NCI-H1930 (cell line): ENCODE measurements around the gene ATP6V1D.
"Not testable (repeated sequence)": the region's sequence is repeated elsewhere in the genome, so short reads cannot be mapped to it uniquely, and the experiment has no call there.

Source experiments
- DNase-seq, 2 experiments: peaks; one replicate each; lab custom pipeline; 2025; lab: John Stamatoyannopoulos, UW

ATP6V1D gene

DNA sequence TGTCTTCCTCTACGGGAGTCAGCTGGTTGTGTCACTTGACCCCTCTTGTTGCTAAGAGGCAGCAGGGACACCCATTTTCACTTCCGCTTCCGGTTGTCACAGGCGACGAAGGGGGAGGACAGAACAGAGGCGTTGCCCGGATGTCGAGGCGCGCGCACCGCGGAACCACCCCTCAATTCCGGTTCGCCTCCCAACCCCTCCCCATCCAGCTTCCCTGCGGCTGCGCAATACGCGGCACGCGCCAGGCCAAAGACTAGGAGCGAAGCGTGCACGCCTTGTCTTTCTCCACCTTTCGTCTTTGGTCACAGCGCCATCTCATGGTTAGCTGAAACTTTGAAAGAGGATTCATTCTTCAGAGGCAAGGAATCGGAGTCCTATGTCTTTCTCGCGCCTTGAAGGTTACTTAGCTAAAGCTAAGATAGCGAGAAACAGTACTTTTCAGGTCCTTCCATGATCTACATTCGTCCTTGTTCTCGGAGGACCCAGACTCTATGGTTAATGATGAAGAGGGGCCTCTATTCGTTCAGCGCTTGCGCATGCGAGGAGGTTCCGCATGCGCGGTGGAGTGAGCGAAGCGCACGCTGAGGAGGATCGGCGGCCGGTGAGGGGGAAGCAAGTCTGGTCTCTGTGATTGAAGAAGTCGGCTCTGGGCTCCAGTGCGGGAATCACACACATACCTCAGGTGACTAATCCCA lies at the start of gene ATP6V1D, which contains the start of gene EIF2S1:
ATP6V1D (minus strand) TSS at position 30 of the 695 bp plus-strand sequence. CDS start 106 bp downstream, outside the sequence.
EIF2S1 (plus strand) TSS at position 554 of the 695 bp plus-strand sequence. CDS start 4,440 bp downstream, outside the sequence.
- DNase-seq = peak; percentile 97 to 98

DNA sequence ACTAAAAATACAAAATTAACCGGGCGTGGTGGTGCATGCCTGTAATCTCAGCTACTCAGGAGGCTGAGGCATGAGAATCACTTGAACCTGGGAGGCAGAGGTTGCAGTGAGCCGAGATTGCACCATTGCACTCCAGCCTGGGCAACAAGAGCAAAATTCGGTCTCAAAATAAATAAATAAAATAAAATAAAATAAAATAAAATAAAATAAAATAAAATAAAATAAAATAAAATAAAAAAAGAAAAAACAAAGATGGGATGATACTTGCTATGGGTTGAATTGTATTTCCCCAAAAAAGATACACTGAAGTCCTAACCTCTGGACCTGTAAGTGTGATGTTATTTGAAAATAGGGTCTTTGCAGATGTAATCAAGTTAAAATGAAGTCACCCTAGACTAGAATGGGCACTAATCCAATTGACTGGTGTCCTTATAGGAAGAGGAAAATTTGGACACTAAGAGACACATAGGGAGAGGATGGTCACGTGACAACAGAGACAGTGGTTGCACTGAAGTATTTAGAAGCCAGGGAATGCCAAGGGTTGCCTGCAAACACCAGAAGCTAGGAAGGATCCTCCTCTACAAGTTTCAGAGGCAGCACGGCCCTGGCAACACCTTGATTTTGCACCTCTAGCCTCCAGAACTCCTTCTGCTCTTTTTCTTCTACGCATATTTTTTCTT lies 48.7 kb upstream of the ATP6V1D start:
- DNase-seq = not testable (repeated sequence)

DNA sequence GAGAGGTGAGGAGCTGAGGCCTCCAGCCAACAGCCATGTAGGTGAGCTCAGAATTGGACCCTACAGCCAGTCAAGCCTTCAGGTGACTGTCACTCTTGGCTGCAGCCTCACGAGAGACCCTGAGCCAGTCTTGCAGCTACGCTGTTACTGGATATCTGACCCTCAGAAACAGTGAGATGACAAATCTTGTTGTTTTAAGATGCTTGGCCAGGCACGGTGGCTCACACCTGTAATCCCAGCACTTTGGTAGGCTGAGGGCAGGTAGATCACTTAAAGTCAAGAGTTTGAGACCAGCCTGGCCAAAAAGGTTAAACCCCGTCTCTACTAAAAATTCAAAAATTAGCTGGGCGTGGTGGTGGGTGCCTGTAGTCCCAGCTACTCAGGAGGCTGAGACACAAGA lies 46.2 kb upstream of the ATP6V1D start:
- no peak for DNase-seq

DNA sequence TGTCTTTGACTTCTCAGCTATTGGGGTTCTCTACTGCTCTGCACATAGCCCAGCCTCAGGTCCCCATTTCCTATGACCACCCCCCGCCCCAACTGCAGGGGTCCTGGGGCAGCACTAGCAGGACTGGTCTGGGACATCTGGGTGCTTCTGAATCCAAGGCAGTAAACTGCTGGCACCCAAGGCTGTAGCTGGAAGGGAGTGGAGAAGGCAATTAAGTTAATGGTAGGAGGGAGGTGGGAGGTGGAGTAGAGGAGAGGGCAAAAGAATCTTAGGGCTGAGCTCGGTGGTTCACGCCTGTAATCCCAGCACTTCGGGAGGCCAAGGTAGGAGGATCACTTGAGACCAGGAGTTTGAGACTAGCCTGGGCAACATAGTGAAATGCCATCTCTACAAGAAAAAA lies 40.8 kb upstream of the ATP6V1D start:
- DNase-seq = no peak

DNA sequence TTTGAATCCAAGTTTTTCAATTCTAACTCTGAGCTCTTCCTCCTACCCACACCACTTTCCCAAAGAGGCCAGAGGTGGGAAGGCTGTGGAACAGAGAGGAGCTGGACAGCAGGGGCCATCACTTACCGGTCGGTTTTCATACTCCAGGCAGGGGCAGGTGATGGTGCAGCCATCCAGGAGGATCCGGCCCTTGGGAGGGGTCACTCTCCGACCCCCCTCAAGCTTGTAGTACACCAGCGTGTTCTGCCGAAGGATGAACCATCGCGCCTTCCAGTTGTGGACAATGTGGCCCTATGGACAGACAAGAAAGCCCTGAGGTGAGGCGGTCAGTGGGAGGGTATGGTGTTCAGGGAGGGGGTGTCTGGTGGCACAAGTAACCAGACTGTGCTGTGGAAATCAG lies 37.9 kb upstream of the ATP6V1D start:
- DNase-seq = no peak

DNA sequence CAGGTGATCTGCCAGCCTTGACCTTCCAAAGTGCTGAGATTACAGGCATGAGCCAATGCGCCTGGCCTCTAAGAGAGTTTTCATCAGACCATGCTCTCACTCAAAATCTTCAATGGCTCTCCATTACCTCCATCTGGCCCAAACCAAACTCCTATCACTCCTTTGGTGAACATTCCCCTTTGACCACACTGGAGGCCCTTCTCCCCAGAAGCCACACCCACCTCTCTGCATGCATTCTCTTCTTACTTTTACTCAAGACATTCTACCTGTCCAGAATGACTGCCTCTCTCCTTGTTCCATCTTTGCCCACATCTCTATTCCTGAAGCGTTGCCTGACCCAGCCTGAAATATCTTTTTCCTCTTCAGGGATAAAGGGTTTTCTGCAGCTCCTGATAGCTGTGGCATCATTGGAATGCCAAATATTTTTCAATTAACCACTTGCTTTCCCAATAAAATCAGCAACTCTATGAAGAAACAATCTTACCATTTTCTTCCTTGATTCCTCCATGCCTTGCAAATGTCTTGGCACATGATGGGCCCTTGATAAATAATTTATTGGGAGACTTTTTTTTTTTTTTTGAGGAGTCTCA lies 36.9 kb upstream of the ATP6V1D start:
- DNase-seq = no peak

DNA sequence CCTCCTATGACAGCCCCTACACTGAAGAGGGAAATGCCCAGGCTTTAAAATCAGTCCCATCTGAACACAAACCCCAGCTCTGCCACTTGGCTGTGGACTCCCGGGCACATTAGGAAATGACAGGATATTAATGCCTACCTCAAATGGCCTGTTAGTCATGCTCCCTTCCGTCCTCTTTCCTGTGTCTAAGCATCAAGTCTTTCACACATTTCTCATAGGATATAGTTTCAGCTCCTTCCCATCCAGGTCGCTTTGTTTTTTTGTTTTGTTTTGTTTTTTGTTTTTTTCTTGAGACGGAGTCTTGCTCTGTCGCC lies 36.2 kb upstream of the ATP6V1D start:
- DNase-seq = no peak

DNA sequence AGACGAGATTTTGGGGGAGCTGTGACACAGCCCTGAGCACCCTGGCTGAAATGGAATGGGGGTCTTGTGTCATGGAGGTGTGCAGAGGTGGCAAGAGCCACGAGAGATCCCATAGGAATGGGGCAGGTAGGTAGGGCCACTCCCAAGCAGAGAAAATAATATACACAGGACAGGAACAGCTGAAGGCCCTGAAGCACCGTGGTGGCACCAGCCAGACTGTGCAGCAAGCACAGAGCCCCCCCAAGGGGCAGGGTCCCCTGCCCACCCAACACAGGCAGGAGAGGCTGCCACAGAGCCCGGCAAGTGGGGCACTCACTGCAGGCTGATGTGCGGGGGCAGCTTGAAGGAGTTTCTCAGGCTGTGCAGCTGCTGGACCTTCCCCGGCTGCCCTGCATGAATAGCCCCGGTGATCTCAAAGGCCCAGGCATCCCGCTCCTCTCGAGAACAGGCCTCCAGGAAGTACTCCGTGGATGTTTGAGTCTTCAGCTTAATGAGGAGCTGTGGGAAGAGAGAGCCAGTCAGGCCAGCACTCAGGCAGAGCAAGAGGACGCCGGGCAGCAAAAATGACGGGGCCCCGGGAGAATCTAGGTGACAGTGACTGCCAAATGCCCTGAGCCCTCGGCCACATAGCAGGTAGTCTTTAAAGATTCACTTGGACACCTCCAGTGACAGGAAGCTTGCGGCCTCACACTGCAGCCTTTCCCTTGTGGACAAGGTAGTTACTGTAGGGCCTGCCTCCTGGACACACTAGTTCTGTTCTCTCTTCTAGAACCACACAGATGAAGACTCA lies 35.7 kb upstream of the ATP6V1D start:
- DNase-seq = no peak

DNA sequence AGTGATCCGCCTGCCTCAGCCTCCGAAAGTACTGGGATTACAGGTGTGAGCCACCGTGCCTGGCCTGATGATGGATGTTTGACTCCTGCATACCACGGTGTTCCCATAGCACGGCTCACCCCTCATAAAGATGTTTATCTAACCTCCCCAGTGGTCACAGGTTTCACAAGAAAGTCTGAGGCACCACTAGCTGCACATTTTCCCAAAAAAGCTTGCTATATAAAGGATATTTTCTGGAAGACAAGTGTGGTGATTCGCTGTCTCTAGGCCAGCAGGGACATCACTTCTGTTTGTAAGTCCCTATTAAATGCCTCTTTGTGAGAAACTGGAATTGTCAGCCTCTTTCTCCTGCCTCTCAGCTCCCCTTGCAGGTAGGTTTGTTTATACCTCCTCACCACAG lies 34.1 kb upstream of the ATP6V1D start:
- DNase-seq = no peak

DNA sequence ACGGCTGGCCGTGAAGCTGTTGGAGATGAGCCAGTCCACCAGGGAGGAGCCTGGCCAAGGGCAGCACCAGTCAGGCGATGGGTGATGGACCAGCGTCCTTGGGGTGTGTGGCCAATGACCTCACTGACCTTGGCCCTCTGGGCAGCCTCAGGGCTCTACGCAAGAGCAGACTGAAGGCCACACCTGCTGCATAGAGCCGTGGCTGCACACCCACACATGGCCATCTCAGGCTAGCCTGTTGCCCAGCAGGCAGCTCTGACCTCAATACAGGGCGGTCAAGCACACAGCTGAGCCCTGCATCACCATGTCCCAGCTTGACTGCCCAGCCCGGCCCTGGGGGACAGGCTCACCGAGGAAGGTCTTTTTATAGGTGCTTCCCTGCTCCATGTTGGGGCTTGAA lies 33.2 kb upstream of the ATP6V1D start:
- DNase-seq = no peak

DNA sequence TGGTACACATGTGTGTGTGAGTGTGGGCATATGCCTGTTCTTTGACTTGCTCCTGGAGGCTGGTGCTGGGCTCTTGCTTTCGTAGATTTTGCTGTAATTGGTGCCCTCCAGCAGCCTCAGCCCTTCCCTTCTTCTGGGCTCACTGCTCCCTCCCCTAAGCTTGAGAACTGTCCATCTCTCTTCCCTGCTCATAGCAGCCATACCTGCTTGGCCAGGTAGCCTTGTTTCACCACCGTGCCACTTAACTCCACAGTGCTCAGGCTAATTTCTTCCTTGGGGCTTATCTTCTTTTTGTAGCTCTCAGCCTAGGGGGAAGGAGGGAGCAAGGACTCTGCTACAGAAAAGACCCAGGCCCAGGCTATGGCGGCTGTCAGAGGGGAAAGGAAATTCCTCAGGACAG lies 32.5 kb upstream of the ATP6V1D start:
- no peak for DNase-seq

DNA sequence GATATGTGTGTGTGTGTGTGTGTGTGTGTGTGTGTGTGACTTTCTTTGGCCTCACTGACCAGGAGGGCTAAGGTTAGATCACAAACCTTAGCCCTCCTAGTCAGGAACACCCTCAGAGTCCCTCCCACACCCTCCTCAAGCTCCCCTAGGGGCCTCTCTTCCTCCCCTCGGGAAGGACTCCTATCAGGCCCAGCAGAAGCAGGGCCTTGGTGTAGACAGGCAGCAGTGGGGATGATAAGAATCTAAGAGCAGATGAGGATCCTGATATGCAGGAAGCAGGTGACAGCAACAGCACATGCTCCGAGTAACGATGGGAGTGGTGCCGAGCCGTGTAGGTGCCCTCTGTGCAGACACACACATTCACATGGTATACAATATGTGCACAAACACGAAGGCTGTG lies 31.7 kb upstream of the ATP6V1D start:
- no peak for DNase-seq

DNA sequence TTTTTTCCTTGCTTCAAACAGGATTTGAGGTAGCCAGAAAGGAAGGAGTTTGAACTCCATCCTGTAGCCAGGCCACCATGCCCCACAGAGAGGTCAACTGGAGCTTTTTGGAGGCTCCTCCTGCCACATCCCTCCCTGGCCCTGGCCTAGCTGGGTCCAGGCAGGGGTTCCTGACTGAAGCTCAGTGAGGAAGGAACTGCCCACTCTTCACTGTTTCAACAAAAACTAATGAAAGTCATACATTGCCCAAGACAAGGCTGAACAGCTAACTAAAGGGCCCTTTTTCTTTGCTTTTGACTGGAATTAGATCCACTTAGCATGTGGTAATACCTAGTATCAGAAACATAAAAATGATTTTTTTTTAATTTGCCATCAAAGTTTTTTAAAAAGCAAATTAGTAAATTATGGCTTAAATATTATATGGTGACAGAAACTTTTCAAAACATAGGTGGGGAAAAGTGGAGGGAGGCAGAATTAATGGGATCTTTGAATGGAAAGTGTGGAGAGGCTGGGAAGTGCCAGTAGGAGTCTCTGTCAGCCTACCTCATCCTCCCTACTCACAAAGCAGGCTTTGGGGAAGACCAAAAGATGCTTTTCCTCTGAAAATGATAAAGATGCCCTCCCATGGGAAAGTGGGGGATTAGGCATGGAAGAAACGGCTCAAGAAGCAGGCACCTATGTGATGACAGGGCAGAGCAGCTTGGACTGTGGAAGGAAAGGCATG lies 30.4 kb upstream of the ATP6V1D start:
- DNase-seq = no peak

DNA sequence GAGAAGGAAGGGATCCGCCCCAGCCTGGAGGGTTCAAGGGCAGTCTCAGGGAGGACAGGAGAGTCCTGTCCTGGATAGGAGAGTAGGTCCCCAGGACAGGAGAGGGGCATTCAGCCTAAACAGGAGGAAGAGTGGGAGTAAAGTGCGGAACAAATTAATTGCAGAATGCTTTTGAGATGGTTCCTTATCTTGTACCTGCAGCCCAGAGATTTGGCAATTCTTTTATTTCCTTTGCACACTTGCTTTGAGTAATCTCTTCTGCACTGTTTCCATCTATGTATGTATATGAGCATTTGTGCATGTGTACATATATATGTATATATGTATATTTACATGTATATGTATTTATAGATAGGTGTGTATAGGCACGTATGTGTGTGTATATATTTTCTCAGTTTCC lies 29.7 kb upstream of the ATP6V1D start:
- DNase-seq = no peak

DNA sequence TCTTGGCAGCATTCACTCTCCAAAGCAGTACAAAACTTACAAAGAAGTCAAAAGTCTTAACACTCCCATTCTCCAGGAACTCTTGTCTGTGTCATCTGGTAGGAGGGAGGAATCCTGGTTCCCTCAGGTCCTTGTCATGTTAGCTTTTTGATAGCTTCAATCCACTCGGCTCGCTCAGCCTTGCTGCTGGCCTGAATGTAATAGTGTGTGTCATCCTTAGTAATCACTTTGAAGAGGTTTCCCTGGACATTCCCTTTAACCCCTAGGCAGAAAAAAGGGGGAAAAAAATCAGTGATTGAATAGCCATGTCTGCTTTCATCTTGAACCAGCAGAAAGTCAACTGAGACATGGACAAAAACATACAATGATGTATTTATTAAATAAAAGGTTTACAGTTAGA lies 27.6 kb upstream of the ATP6V1D start:
- no peak for DNase-seq

DNA sequence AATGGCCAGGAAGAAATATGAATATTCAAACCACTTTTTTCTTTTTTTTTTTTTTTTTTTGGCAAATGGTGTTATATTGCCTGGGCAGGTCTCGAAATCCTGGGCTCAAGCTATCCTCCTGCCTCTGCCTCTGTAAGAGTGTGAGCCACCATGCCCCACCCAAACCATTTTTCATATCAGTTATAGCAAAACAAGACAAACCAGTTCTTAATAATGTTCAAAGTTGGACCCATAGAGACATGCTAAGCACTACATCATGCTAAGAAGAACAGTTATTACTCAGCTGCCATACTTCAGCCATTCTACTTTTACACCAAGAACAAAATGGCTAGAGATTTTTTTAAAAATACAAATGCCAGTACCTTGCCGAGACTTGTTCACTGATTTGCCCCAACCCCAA lies 26.0 kb upstream of the ATP6V1D start:
- no peak for DNase-seq

DNA sequence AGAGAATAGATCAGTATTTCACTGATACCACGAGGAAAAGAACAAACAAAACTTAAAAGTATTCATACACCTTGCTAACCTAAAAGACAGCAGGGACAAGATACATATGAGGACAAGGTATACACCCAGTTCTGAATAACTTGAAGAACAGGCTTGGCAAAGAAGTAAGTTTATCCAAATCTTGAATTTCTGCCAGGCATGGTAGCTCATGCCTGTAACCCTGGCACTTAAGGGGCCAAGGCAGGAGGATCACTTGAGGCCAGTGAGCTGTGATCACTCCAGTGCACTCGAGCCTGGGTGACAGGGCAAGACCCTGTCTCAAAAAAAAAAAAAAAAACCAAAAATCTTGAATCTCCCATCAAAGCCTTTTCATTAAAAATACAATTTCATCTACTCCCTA lies 25.5 kb upstream of the ATP6V1D start:
- DNase-seq = no peak

DNA sequence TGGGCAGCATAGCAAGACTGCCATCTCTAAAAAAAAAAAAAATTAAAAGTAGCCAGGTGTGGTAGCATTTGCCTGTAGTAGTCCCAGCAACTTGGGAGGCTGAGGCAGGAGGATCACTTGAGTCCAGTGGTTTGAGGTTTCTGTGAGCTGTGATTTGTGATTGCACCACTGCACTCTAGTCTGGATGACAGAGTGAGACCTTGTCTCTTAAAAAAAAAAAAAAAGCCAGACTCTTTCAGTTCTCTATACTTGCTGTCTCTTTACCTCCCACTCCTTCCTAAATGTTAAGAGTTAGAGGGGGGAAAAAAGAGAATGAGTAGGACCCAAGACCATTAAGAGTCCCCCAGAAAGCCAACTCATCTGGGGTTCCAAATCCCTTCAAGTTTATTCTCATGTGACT lies 18.3 kb upstream of the ATP6V1D start:
- DNase-seq = no peak

DNA sequence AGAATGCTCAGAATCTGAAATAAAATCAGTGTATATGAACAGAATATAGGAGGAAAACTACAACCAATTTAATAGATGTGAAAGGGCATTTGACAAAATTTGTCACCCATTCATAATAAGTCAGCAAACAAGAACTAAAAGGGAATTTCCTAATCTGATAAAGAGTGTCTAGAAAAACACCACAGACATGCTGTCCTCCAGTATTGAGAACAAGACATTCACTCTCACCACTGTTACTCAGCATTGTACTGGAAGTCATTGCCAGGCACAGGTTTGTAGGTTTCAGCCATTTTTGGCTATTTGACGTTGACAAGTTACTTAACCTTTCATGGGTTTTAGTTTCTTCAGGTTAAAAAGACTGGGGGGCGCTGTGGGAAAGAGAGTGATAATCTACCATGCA lies 13.7 kb upstream of the ATP6V1D start:
- DNase-seq = no peak

DNA sequence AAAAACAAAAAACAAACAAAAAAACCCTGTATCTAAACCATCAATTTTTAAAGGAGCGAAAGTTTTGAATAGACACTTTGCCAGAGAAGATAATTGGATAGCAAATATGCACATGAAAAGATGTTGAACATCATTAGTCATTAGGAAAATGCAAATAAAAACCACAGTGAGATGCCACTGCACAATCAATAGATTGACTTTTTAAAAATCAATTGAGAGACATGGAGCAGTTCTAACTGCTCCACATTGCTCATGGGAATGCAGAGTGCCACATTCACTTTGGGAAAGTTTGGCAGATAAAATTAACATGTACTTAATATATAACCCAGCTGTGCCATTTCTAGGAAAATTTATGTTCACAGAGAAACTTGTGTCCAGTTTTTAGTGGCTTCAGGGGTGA lies 13.2 kb upstream of the ATP6V1D start:
- no peak for DNase-seq

DNA sequence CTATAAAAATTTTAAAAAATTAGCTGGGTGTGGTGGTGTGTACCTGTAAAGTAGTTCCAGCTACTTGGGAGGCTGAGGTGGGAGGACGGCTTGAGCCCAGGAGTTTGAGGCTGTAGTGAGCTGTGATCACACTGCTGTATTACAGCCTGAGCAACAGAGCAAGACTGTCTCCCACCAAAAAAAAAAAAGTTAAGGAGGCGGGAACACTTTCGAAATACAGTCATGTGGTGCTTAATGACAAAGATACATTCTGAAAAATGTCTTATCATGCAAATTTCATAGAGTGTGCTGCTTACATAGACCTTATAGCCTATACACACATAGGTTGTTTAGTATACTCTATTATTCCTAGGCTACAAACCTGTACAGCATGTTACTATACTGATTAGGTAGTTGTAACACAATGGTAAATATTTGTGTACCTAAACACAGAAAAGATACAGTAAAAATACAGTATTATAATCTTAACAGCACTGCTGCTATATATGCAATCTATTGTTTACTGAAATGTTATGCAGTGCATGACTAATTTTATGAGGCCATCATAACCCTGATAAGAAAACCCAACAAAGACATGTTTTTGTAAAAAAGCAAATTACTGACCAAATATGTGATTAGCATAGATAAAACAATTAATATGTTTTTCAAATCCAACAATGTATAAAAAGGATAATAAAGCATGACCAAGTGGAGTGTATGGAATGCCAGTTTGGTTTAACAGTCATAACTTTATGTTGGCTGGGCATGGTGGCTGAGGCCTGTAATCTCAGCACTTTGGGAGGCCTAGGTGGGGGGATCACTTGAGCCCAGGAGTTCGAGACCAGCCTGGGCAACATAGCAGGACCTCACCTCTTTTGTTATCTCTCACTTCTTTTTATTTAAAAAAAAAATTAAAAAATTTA lies 11.9 kb upstream of the ATP6V1D start:
- DNase-seq = no peak
